GM13977 (cell line): ENCODE results near the gene PDE2A.
A peak's percentile ranks its signal among the peaks of the same experiment; 100 is the strongest.

Experiments used
- DNase-seq: peaks from one replicate; pipeline ENCODE4 v3.0.0; 2012; ENCODE audit warnings: low spot score
- in situ Hi-C: fragments of 300-500 bp; cut with MboI; formaldehyde crosslinking; loops from one replicate; pipeline ENCODE4 v1.12.0; 2022; ENCODE audit warnings: low sequenced_read_pairs, low pct_unique_long_range_greater_than_20kb, mixed read lengths, inconsistent platforms; ENCODE audit not compliant: unreplicated experiment
- TF ChIP-seq, protein P1 (sequence below): IDR thresholded peaks from 2 replicates; pipeline ENCODE4 v1.5.1; 2012; ENCODE audit warnings: mild to moderate bottlenecking, control low read depth; ENCODE audit not compliant: insufficient read depth; ENCODE audit errors: extremely low read depth, missing control alignments

The PDE2A gene

DNA sequence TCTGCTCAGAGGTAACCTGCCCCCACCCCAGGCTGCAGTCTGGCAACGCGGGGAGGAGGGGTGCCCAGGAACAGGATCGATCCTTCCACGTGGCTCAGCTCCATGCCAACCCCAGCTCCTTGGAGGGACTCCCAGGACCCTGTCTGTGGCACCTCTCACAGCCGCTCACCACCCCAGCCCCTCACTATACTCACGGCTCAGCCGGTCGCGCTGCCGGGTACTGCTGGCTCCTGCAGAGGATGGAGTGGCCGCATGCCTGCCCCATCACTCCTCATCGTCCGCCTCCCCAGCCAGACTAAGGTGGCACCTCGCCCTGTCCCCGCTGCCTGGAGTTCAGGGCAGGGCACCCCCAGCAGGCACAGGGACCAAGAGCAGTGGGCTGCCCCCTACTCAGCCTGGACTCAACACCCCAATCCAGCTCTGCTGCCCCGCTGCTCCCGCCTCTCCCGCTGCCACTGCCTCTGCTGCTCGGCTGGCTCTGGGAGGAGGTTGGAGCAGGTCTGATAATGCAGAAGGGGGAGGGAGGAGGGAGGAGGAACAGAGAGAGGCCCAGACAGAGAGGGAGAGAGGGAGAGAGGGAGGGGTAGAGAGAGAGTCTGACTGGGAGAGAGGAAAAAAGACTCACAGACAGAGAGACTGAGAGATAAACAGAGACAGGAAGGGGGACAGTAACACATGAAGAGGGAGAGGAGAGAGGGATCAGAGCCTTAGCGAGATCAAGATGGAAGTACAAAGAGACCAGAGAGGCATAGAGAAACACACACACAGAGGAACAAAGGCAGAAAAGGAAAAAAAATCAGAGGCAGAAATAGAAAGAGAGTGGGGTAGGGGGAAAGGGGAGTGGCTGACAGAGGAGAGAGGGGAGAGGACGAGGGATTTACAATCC is at the start of gene PDE2A:
Gene PDE2A (minus strand): TSS at position 480 of the 886 bp plus-strand sequence. CDS start 215 bp downstream, at position 265.
- in situ Hi-C loops: no loop called here
- TF ChIP-seq, protein P1, sequence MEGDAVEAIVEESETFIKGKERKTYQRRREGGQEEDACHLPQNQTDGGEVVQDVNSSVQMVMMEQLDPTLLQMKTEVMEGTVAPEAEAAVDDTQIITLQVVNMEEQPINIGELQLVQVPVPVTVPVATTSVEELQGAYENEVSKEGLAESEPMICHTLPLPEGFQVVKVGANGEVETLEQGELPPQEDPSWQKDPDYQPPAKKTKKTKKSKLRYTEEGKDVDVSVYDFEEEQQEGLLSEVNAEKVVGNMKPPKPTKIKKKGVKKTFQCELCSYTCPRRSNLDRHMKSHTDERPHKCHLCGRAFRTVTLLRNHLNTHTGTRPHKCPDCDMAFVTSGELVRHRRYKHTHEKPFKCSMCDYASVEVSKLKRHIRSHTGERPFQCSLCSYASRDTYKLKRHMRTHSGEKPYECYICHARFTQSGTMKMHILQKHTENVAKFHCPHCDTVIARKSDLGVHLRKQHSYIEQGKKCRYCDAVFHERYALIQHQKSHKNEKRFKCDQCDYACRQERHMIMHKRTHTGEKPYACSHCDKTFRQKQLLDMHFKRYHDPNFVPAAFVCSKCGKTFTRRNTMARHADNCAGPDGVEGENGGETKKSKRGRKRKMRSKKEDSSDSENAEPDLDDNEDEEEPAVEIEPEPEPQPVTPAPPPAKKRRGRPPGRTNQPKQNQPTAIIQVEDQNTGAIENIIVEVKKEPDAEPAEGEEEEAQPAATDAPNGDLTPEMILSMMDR: no peak
- no peak for DNase-seq

DNA sequence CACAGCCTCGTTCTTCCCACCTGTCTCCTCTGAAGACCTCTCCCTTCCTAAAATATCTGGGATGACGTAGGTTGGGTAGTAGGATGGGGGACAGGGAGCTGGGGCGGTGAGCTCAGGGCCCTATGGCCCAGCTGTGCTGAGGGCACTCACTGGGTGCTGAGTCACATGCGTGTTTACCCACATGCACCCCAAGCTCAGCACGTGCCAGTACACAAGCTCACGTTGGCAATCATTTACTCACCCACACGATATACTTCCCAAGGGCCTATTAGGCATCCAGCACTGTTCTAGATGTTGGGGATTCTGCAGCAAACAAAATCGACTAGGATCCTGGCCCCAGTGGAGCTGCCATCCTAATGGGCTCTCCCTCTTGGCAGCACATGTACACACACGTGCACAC is 49.3 kb upstream of the PDE2A start:
- TF ChIP-seq, protein P1: no peak
- no peak for DNase-seq
- in situ Hi-C loops: loop anchor here (25.0 kb wide), 1 partner anchor 464 kb away; no protein-coding TSS in a partner anchor

DNA sequence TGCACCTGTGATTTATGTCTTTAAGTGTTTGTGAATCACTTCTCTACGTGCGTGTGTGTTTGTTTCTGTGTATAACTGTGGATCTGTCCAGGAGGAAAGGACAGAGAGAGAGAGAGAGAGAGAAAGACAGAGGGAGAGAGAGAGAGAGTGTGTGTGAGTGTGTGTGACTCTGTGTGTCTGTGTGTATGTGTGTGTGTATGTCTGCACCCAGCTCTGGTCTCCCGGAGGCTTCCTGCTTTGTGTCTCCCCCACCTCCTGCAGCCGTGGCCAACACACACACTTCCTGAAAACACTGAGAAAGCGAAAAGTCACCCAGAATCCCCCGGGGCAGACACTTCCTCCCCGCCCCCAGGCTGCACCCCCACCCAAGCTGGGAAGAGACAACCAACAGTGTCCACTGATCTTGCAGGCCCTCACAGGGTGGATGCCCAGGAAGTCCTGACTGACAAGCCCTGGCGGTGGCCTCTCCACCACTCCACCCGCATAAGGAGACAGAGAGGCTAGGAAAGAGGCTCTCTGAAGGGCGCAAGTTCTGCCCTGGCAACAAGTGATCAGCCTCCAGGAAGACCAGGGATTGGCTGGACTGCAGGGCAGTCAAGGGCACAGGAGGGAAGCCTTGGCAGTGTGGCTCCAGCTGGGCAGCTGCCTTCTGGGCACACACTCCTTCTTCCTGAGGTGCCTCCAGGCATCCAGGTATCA is 48.0 kb upstream of the PDE2A start:
- TF ChIP-seq, protein P1: no peak
- in situ Hi-C loops: loop anchor here (25.0 kb wide), 1 partner anchor 465 kb away; no protein-coding TSS in a partner anchor
- peak; percentile 94 for DNase-seq

DNA sequence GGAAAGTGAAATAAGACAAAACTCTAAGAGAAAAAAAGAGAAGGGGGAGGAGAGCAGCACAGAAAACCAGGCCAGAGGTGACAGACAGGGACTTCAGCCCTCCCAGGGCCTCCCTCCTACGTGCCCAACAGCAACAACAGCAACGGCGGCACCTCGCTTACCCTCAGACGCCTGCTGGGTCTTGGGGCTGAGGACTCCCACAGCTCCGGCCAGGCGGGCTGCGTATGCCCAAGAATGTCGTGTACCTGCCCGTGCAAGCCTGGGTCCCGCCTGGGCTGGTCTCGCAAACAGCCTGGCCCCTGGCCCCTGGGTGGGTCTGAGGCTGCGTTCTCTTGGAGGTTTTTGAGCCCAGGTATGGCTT is 47.4 kb upstream of the PDE2A start:
- DNase-seq: no peak
- TF ChIP-seq, protein P1: no peak
- in situ Hi-C loops: loop anchor here (25.0 kb wide), 1 partner anchor 466 kb away; no protein-coding TSS in a partner anchor

DNA sequence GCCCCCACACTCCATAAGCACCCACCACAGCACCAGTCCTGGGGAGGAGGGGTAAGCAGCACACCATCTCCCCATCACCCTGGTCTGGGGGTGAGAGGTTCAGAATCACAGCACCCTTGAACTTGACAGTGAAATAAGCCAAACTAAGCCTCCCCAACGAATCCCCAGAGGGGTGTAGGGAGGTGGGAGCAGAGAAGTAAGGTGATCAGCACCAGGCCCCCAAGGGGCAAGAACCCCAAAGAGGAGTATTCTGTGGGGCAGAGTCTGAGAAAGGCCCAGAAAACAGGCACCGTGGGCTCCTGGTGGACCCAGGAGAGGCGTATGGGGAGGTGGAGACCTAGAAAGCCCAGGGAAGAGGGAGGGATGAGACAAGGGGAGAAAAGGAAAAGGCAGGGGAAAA is 47.1 kb upstream of the PDE2A start:
- TF ChIP-seq, protein P1: no peak
- in situ Hi-C loops: loop anchor here (25.0 kb wide), 1 partner anchor 466 kb away; no protein-coding TSS in a partner anchor
- DNase-seq: no peak

DNA sequence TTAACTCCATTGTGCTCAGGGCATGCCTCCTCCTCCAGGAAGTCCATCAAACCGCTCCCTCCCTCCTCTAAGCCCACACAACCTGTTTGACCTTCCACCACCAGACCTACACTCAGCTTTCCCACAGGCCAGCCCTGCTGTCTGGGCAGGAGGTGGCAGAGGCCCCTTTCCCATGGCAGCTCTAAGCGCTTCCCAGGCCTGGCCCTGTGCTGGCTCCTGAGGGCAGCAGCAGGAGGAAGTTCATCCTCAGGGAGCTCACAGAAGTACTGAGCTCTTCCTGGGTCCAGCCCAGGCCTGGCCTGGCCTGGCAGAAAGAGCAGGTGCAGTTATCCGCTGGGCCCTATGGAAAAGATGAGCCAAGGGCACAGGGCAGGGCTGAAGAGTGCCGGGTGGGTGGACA is 46.6 kb upstream of the PDE2A start:
- DNase-seq: no peak
- TF ChIP-seq, protein P1: no peak
- in situ Hi-C loops: loop anchor here (25.0 kb wide), 1 partner anchor 467 kb away; no protein-coding TSS in a partner anchor
